ENCODE measurements around the gene COG2.

- TF ChIP-seq CTCF (IDR thresholded peaks at IDR 0.05) (no peak), POLR2A (IDR thresholded peaks at IDR 0.05) (no peak)
Measured at GRCh38 chr1:230679192-230679591, 36.9 kb downstream of the COG2 start.

All from right lobe of liver (tissue), 4 donors.